Measurements from ENCODE around the gene KMT2E. TPM values are rescaled to one million over a fixed set of nuclear protein-coding genes. Genes with fewer than 3 reads are reported as not detected.
"Not testable (repeated sequence)": the region's sequence is repeated elsewhere in the genome, so short reads cannot be mapped to it uniquely, and the experiment has no call there.

KMT2E gene
- total RNA-seq, 1 experiment from 2014 or later: 32.2 TPM

DNA sequence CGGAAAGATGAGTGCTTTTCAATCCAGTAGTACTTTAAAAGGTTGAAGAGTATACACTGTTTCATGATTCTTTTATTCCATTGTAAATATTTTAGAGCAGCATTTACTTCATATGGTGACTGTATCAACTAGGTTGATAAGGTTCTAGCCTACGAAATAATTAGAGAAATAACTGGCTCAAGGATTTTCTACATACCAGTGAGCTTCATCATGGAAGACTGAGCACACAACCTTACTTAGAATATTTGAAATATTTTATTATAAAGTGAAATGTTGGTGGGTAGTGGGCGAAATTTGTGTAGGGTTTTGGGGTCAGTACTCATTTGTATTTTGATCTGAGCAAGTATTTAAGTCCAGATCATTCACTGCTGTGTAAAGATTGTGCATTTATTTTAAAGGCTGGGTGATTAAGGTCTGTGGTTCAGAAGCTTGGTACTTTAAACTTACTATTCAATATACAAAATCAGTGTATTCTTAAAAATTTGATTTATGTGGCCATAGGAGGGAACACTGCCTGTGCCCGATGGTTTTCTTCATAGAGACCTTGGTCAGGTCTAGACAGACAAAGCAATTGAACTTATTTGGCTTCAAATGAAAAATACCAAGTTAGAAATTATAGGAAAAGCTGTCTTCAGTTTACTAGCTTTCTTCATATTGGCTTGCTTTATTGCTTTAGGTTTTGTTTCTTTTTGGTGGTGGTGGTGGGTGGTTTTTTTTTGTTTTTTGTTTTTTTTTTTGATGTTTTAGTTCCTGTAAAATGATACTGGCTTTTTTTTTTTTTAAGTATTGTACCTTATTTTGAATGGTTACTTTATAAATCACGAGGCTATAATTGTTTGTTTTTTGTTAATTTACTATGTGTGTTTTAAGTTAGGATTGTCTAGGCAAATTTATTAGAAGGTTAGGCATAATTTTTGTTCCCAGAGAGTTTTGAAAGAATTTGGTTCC is 3.0 kb downstream of the KMT2E start:
- no peaks in the 10 kb centered on the region for H3K9me3 ChIP-seq (replicated peaks)
- no peaks in the 10 kb centered on the region for H3K27me3 ChIP-seq (replicated peaks)
- peak overlapping the region; percentile 71; the same call in 1 of the 2 replicates for H3K4me3 ChIP-seq
- peaks cover 16% of the 10 kb centered on the region for H3K4me1 ChIP-seq (replicated peaks)
- peak in 1 of 2 experiments; percentile 22 for DNase-seq (ENCODE audit: low read depth in 1 of 2, low spot score in 2 of 2)
- peak overlapping the region; percentile 25 for H3K27ac ChIP-seq
- peaks cover 14% of the 10 kb centered on the region for H3K36me3 ChIP-seq

DNA sequence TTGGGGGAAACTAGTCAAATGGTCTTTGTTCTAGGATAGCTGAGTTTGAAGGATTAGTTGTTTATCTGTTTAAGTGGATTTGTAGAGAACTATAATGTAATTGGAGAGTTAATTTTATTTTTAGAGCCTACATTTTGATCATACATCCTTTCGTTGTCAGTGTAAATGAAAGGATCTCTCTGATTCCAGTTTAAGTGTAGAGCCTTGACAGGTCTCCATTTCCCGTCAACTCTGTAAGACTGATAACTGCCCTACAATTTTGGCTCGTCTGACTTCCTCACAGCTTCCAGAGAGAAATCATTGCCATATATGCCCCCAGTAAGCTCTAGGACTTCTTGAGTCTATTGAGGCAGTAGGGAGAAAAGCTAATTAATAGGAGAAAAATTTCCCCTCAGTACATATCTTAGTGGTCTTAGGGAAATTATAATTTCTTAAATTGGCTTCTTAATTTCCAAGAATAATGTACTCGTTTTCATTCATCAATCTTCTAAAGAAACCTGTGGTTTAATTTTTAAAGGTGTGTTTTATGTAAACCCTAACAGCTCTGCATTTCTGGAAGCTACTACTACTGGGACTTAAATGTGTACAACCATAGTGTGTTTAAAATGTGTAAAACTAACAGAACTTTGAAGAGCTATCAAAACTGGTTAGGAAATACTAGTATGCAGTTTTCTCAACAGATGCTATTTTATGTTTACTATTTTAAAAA is 3.8 kb downstream of the KMT2E start:
- DNase-seq (ENCODE audit: low read depth in 1 of 2, low spot score in 2 of 2): no peak
- H3K4me3 ChIP-seq: no peak overlapping the region
- no peaks in the 10 kb centered on the region for H3K9me3 ChIP-seq (replicated peaks)
- peaks cover 8% of the 10 kb centered on the region for H3K36me3 ChIP-seq
- H3K27me3 ChIP-seq (replicated peaks): no peaks in the 10 kb centered on the region
- no peak overlapping the region for H3K27ac ChIP-seq
- H3K4me1 ChIP-seq (replicated peaks): peaks cover 16% of the 10 kb centered on the region

GRCh38 chr7:105019269-105019668 is 5.3 kb downstream of the KMT2E start:
- no peak for DNase-seq (ENCODE audit: low read depth in 1 of 2, low spot score in 2 of 2)
- H3K27ac ChIP-seq: no peak overlapping the region
- H3K9me3 ChIP-seq (replicated peaks): no peaks in the 10 kb centered on the region
- peaks cover 23% of the 10 kb centered on the region for H3K4me1 ChIP-seq (replicated peaks)
- no peaks in the 10 kb centered on the region for H3K27me3 ChIP-seq (replicated peaks)
- H3K4me3 ChIP-seq: no peak overlapping the region
- H3K36me3 ChIP-seq: peaks cover 6% of the 10 kb centered on the region

- H3K9me3 ChIP-seq (replicated peaks): no peaks in the 10 kb centered on the region
- H3K4me1 ChIP-seq (replicated peaks): peaks cover 33% of the 10 kb centered on the region
- no peak overlapping the region for H3K27ac ChIP-seq
- H3K27me3 ChIP-seq (replicated peaks): no peaks in the 10 kb centered on the region
- H3K4me3 ChIP-seq: no peak overlapping the region
- H3K36me3 ChIP-seq: peaks cover 4% of the 10 kb centered on the region; the same call in 1 of the 2 replicates
- DNase-seq (ENCODE audit: low read depth in 1 of 2, low spot score in 2 of 2): no peak
Observed at GRCh38 chr7:105020926-105021325, 6.9 kb downstream of the KMT2E start.

DNA sequence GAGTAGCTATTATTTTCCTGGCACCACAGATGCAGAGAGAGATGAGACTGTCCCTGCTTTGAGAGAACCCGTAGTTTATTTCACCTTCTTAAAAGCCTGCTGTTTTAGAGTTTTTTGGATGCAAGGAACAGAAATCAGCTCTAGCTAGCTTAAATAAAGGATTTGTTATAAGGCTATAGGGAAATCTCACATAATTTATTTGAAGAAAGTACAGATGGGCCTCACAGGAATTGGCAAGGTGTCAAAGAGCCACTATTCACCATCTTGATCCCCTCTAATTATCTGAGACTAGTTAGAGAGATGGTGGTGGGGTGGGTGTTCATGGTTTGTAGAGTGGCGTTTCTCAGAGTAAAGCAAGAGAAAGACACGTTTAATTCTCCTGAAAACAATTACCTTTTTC is 7.3 kb downstream of the KMT2E start:
- no peak overlapping the region for H3K27ac ChIP-seq
- no peak overlapping the region for H3K4me3 ChIP-seq
- H3K27me3 ChIP-seq (replicated peaks): no peaks in the 10 kb centered on the region
- peaks cover 29% of the 10 kb centered on the region for H3K4me1 ChIP-seq (replicated peaks)
- peaks cover 4% of the 10 kb centered on the region; the same call in 1 of the 2 replicates for H3K36me3 ChIP-seq
- DNase-seq (ENCODE audit: low read depth in 1 of 2, low spot score in 2 of 2): no peak
- no peaks in the 10 kb centered on the region for H3K9me3 ChIP-seq (replicated peaks)

DNA sequence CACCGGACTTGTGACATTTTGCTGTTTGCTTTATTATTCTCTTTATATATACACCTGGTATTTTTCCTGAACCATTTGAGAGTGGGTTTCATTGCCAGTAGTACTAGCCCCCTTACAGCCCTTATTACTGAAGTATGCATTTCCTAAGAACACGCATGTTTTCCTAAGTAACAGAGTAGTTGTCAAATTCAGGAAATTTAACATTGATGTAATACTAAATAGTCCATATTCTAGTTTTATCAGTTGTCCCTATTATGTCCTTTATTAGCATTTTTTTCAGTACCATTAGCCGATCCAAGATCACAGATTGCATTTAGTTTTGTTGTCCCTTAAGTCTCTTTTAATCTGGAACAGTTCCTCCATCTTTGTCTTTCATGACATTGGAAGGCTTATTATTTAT is 8.0 kb downstream of the KMT2E start:
- no peak overlapping the region for H3K4me3 ChIP-seq
- H3K27me3 ChIP-seq (replicated peaks): no peaks in the 10 kb centered on the region
- no peak for DNase-seq (ENCODE audit: low read depth in 1 of 2, low spot score in 2 of 2)
- H3K4me1 ChIP-seq (replicated peaks): peaks cover 23% of the 10 kb centered on the region
- no peaks in the 10 kb centered on the region for H3K9me3 ChIP-seq (replicated peaks)
- H3K36me3 ChIP-seq: peaks cover 4% of the 10 kb centered on the region; the same call in 1 of the 2 replicates
- H3K27ac ChIP-seq: no peak overlapping the region

DNA sequence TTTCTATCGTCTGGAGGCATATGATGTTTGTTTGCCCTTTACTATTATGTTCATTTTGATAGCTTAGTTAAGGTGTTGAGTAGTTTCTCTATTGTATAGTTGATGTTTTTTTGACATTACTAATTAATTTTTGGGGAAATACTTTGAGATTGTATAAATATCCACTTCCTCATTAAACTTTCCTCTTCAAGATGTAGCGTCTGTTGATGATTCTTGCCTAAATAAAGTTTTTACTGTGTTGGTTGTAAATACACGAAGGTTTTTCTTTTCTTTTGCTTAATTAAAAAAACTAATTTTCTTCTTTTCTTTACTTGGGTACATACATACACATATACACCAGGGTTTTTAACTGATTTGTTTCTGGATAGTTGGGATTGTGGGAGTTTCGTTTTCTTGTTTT is 8.5 kb downstream of the KMT2E start:
- no peaks in the 10 kb centered on the region for H3K9me3 ChIP-seq (replicated peaks)
- H3K4me1 ChIP-seq (replicated peaks): peaks cover 24% of the 10 kb centered on the region
- DNase-seq (ENCODE audit: low read depth in 1 of 2, low spot score in 2 of 2): no peak
- H3K27ac ChIP-seq: no peak overlapping the region
- H3K36me3 ChIP-seq: peaks cover 4% of the 10 kb centered on the region; the same call in 1 of the 2 replicates
- H3K4me3 ChIP-seq: no peak overlapping the region
- H3K27me3 ChIP-seq (replicated peaks): no peaks in the 10 kb centered on the region

DNA sequence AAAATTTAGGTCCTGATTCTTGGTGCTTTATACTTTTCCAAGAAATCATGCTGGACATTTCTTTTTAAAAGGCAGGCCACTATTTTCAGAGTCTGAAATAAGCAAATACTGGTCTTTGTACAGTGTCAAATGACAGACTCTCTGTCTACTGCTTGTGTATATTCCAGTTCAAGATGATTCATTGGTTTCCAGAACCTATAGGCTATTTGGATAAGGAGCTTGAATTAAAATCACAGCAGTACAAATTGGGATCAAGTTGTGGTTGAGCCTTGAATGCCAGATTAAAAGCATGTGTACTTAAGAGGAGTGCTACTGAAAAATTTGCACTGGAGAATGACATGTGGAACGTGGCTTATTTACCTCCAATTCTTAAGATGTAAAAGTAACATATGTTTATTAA is 10.7 kb downstream of the KMT2E start:
- Histone ChIP-seq H3K36me3 (peaks cover 4% of the 10 kb centered on the region; the same call in 1 of the 2 replicates), H3K4me1 (replicated peaks) (peaks cover 21% of the 10 kb centered on the region), H3K4me3 (no peak overlapping the region), H3K9me3 (replicated peaks) (no peaks in the 10 kb centered on the region), H3K27ac (no peak overlapping the region), H3K27me3 (replicated peaks) (no peaks in the 10 kb centered on the region)
- DNase-seq (ENCODE audit: low read depth in 1 of 2, low spot score in 2 of 2): peak in 1 of 2 experiments; percentile 44

GRCh38 chr7:105026750-105027149 is 12.7 kb downstream of the KMT2E start:
- no peaks in the 10 kb centered on the region for H3K27me3 ChIP-seq (replicated peaks)
- no peaks in the 10 kb centered on the region for H3K36me3 ChIP-seq
- H3K4me1 ChIP-seq (replicated peaks): peaks cover 21% of the 10 kb centered on the region
- no peak for DNase-seq (ENCODE audit: low read depth in 1 of 2, low spot score in 2 of 2)
- no peaks in the 10 kb centered on the region for H3K9me3 ChIP-seq (replicated peaks)
- H3K4me3 ChIP-seq: no peak overlapping the region
- no peak overlapping the region for H3K27ac ChIP-seq

DNA sequence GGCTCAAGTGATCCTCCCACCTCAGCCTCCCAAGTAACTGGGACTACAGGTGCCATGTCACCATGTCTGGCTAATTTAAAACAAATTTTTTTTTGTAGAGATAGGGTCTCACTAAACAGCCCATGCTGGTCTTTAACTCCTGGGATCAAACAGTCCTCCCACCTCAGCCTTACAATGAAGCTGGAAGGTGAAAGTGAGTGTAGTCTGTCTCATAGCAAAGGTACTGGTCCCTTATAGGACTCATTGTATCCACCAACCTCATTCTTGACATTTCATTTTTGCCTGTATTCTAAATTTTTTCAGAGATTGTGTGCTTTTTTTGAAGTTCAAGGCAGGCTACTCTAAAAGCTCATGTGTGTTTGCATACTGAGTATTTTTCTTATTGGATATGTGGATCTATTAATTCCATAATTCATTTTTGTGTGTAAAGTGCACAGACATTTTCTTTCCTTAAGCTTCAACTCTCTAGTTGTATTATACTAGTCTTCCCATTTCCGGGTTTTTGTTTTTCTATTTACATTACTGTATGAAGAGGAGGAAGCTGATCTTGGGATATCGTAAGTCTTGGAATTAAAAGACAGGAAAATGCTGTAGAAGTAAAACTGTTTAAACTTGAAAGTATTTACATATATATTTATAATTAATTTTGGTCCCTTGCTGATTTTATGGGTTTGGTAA is 13.3 kb downstream of the KMT2E start:
- no peaks in the 10 kb centered on the region for H3K36me3 ChIP-seq
- no peak overlapping the region for H3K4me3 ChIP-seq

GRCh38 chr7:105028004-105028403 is 14.0 kb downstream of the KMT2E start:
- Histone ChIP-seq H3K27ac (no peak overlapping the region), H3K9me3 (replicated peaks) (no peaks in the 10 kb centered on the region), H3K36me3 (no peaks in the 10 kb centered on the region), H3K27me3 (replicated peaks) (no peaks in the 10 kb centered on the region), H3K4me1 (replicated peaks) (peaks cover 21% of the 10 kb centered on the region), H3K4me3 (no peak overlapping the region)
- DNase-seq (ENCODE audit: low read depth in 1 of 2, low spot score in 2 of 2): no peak

More for the DNA sequence above, 13.3 kb downstream of the KMT2E start:
- DNase-seq (ENCODE audit: low read depth in 1 of 2, low spot score in 2 of 2): no peak
- no peaks in the 10 kb centered on the region for H3K27me3 ChIP-seq (replicated peaks)
- H3K4me1 ChIP-seq (replicated peaks): peaks cover 21% of the 10 kb centered on the region
- no peaks in the 10 kb centered on the region for H3K9me3 ChIP-seq (replicated peaks)
- no peak overlapping the region for H3K27ac ChIP-seq

DNA sequence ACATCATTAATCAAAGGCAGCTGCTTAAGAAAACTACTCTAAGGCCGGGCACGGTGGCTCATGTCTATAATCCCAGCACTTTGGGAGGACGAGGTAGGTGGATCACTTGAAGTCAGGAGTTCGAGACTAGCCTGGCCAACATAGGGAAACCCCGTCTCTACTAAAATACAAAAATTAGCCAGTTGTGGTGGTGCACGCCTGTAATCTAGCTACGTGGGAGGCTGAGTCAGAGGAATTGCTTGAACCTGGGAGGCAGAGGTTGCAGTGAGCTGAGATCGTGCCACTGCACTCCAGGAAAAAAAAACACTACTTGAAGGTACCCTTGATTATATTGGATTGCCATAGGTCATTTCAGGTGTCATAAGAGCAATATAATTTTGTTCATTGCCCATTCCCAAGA is 14.9 kb downstream of the KMT2E start:
- not testable (repeated sequence) for H3K27me3 ChIP-seq (replicated peaks); DNase-seq (ENCODE audit: low read depth in 1 of 2, low spot score in 2 of 2); H3K36me3 ChIP-seq; H3K27ac ChIP-seq; H3K9me3 ChIP-seq (replicated peaks); H3K4me3 ChIP-seq
- H3K4me1 ChIP-seq (replicated peaks): peaks cover 17% of the 10 kb centered on the region

DNA sequence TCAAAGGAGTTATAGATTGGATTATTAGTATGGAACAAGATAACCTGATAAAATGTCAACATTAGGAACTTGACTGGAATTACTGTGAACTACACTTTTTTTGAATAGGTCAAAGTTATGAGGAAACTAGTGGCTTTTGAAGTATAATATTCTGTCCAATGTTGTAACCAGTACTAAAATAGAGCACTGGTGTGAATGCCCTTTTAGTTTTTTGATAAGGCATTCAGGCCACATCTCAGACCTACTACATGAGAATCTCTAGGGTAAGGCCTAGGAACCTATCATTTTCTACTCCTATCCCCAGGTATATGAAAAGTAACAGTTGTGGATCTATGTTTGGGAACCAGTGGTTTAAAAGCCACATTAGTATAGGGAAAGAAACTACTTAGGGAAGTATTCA is 16.4 kb downstream of the KMT2E start:
- H3K4me1 ChIP-seq (replicated peaks): peaks cover 4% of the 10 kb centered on the region
- no peaks in the 10 kb centered on the region; the same call in 1 of the 2 replicates for H3K36me3 ChIP-seq
- no peak overlapping the region for H3K27ac ChIP-seq
- H3K27me3 ChIP-seq (replicated peaks): no peaks in the 10 kb centered on the region
- no peaks in the 10 kb centered on the region for H3K9me3 ChIP-seq (replicated peaks)
- H3K4me3 ChIP-seq: no peak overlapping the region
- DNase-seq (ENCODE audit: low read depth in 1 of 2, low spot score in 2 of 2): no peak

Data from SJSA1 (cell line).